Keratinocyte (primary cell): ENCODE measurements around the gene RBFOX1. TPM values are rescaled to one million over a fixed set of nuclear protein-coding genes. Genes with fewer than 3 reads are reported as not detected.

ENCODE experiments used
- DNase-seq: peaks from one replicate; pipeline ENCODE4 v3.0.0-alpha.2; 2011; ENCODE audit warnings: low read depth, missing footprints, low spot score
- FAIRE-seq: peaks from 2 replicates; lab custom pipeline; 2011; peaks lifted over from hg19 to GRCh38; lab: Jason Lieb, UNC
- H2AFZ ChIP-seq: 2 replicates; pipeline ENCODE4 v1.6.0; 2012; ENCODE audit warnings: low read length, control low read depth, inconsistent platforms; ENCODE audit not compliant: control insufficient read depth
- H3K27ac ChIP-seq: 2 replicates; pipeline ENCODE4 v1.5.1; 2011; ENCODE audit warnings: low read length; ENCODE audit not compliant: control insufficient read depth, insufficient read depth
- H3K27me3 ChIP-seq: 3 replicates; pipeline ENCODE4 v1.6.0; 2011; ENCODE audit warnings: low read length; ENCODE audit not compliant: control insufficient read depth, insufficient read depth; ENCODE audit errors: extremely low read depth
- H3K36me3 ChIP-seq, 2 experiments: 2 replicates in 1 of 2; 3 replicates in 1 of 2; pipeline ENCODE4 v1.5.1; 2011; ENCODE audit warnings: low read length in 2 of 2, mild to moderate bottlenecking in 1 of 2; ENCODE audit not compliant: control insufficient read depth in 2 of 2, insufficient read depth in 2 of 2; ENCODE audit errors: extremely low read depth in 1 of 2
- H3K4me1 ChIP-seq: 3 replicates; pipeline ENCODE4 v1.5.1; 2011; ENCODE audit warnings: low read length; ENCODE audit not compliant: control insufficient read depth, insufficient read depth; ENCODE audit errors: extremely low read depth
- H3K4me2 ChIP-seq: 3 replicates; pipeline ENCODE4 v1.6.0; 2011; ENCODE audit warnings: low read depth, low read length; ENCODE audit not compliant: control insufficient read depth, insufficient read depth; ENCODE audit errors: extremely low read depth
- H3K4me3 ChIP-seq, 3 experiments: fragments of 200-600 bp in 1 of 3; sonication (generic) in 1 of 3; 2 replicates in 2 of 3; 3 replicates in 1 of 3; pipeline ENCODE4 v1.5.1; 2011 to 2016; ENCODE audit warnings: low read length in 3 of 3, mild to moderate bottlenecking in 3 of 3, control low read depth in 2 of 3, inconsistent platforms in 1 of 3, low read depth in 1 of 3, mixed read lengths in 1 of 3, mixed run types in 1 of 3, moderate library complexity in 1 of 3; ENCODE audit not compliant: control insufficient read depth in 2 of 3, insufficient read depth in 2 of 3; ENCODE audit errors: extremely low read depth in 1 of 3
- H3K79me2 ChIP-seq: 2 replicates; pipeline ENCODE4 v1.6.0; 2012; ENCODE audit warnings: low read length; ENCODE audit not compliant: control insufficient read depth, insufficient read depth
- H3K9ac ChIP-seq: 3 replicates; pipeline ENCODE4 v1.6.0; 2011; ENCODE audit warnings: low read length; ENCODE audit not compliant: control insufficient read depth, insufficient read depth; ENCODE audit errors: extremely low read depth
- H3K9me1 ChIP-seq: 3 replicates; pipeline ENCODE4 v1.6.0; 2011; ENCODE audit warnings: low read length; ENCODE audit not compliant: control insufficient read depth, insufficient read depth; ENCODE audit errors: extremely low read depth
- H3K9me3 ChIP-seq: 2 replicates; pipeline ENCODE4 v1.5.1; 2012; ENCODE audit warnings: low read depth, low read length; ENCODE audit not compliant: control insufficient read depth
- H4K20me1 ChIP-seq: 3 replicates; pipeline ENCODE4 v1.6.0; 2011; ENCODE audit warnings: low read length; ENCODE audit not compliant: control insufficient read depth, insufficient read depth; ENCODE audit errors: extremely low read depth
- EZH2 ChIP-seq: IDR thresholded peaks from one replicate; pipeline ENCODE4 v1.6.1; 2012; ENCODE audit warnings: inconsistent platforms, mild to moderate bottlenecking, low read length, moderate library complexity
- dilution Hi-C: fragments of 300-500 bp; cut with MboI; formaldehyde crosslinking; loops from one replicate; pipeline ENCODE4 v1.7.0; 2020; ENCODE audit warnings: low sequenced_read_pairs; ENCODE audit not compliant: extremely low pct_ligation_motif_present
- polyA plus RNA-seq, 5 experiments: library from polyadenylated mRNA; depleted of rRNA in 3 of 5; stranded (reverse) in 3 of 5; stranded (forward) in 1 of 5; unstranded in 1 of 5; fragments of >200 nt; gene quantifications; 1 replicate in 1 of 5; 2 replicates in 3 of 5; 3 replicates in 1 of 5; pipeline versions ENCODE4 v1.2.1 to v1.2.3, GENCODE V29; 2011 to 2012; ENCODE audit warnings: missing spikeins in 2 of 5, low read depth in 1 of 5, low replicate concordance in 1 of 5
- TF ChIP-seq, protein P1 (sequence below), 3 experiments: IDR thresholded peaks in 1 of 3; conservative IDR thresholded peaks in 1 of 3; optimal IDR thresholded peaks in 1 of 3; 2 replicates in 2 of 3; 3 replicates in 1 of 3; pipeline versions ENCODE3 to v1.5.1; 2011; ENCODE audit warnings: low read length in 3 of 3, mild to moderate bottlenecking in 3 of 3, moderate library complexity in 2 of 3, control low read depth in 1 of 3, inconsistent platforms in 1 of 3; ENCODE audit not compliant: insufficient read depth in 2 of 3; ENCODE audit errors: extremely low read depth in 1 of 3

The RBFOX1 gene
- polyA plus RNA-seq, 1 donor (not counting 4 experiments of a cell fraction or from before 2014, with no cell fraction given), result not detected

GRCh38 chr16:7324321-7324720 is 8.3 kb upstream of the RBFOX1 start:
- no peaks in the 10 kb centered on the region for H3K36me3 ChIP-seq
- H3K4me3 ChIP-seq, result no peak overlapping the region
- H3K9ac ChIP-seq, result no peak overlapping the region
- H3K4me1 ChIP-seq, result no peaks in the 10 kb centered on the region
- no peaks in the 10 kb centered on the region for H3K79me2 ChIP-seq
- no peaks in the 10 kb centered on the region for H3K9me1 ChIP-seq
- FAIRE-seq, result no peak
- dilution Hi-C loops, result no loop called here
- TF ChIP-seq, protein P1, sequence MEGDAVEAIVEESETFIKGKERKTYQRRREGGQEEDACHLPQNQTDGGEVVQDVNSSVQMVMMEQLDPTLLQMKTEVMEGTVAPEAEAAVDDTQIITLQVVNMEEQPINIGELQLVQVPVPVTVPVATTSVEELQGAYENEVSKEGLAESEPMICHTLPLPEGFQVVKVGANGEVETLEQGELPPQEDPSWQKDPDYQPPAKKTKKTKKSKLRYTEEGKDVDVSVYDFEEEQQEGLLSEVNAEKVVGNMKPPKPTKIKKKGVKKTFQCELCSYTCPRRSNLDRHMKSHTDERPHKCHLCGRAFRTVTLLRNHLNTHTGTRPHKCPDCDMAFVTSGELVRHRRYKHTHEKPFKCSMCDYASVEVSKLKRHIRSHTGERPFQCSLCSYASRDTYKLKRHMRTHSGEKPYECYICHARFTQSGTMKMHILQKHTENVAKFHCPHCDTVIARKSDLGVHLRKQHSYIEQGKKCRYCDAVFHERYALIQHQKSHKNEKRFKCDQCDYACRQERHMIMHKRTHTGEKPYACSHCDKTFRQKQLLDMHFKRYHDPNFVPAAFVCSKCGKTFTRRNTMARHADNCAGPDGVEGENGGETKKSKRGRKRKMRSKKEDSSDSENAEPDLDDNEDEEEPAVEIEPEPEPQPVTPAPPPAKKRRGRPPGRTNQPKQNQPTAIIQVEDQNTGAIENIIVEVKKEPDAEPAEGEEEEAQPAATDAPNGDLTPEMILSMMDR (optimal IDR thresholded peaks at IDR 0.05 in 1 of 3, IDR thresholded peaks at IDR 0.05 in 1 of 3, conservative IDR thresholded peaks at IDR 0.05 in 1 of 3; ENCODE audit: extremely low read depth in 1 of 3, insufficient read depth in 2 of 3, low read length in 3 of 3), result no peak
- TF ChIP-seq EZH2, result no peak
- no peaks in the 10 kb centered on the region for H3K27me3 ChIP-seq
- peaks cover 6% of the 10 kb centered on the region for H3K9me3 ChIP-seq
- no peak for DNase-seq
- H2AFZ ChIP-seq, result no peak overlapping the region
- H4K20me1 ChIP-seq, result no peaks in the 10 kb centered on the region
- no peak overlapping the region for H3K4me2 ChIP-seq
- no peak overlapping the region for H3K27ac ChIP-seq

DNA sequence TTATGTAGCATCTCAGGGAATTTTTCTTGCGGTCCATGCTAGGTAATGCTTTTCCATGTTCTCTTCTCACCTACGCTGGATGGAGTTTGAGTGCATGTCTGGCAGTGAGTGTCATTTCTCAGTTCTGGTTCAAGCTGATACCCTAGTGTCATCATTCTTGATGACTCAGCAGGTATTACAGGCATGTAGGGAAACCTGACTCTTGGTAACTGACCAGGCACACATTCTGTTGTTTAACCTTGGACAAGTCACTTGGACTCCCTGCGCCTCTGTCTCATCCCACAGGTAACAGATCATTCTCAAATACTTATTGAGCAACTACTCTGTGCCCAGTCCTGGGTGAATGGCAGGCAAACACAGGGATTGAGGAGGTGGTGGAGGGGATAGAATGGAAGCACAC is 6.8 kb upstream of the RBFOX1 start:
- H4K20me1 ChIP-seq, result no peaks in the 10 kb centered on the region
- no peaks in the 10 kb centered on the region for H3K27me3 ChIP-seq
- H2AFZ ChIP-seq, result no peak overlapping the region
- no peak overlapping the region for H3K27ac ChIP-seq
- TF ChIP-seq, protein P1 (optimal IDR thresholded peaks at IDR 0.05 in 1 of 3, IDR thresholded peaks at IDR 0.05 in 1 of 3, conservative IDR thresholded peaks at IDR 0.05 in 1 of 3; ENCODE audit: extremely low read depth in 1 of 3, insufficient read depth in 2 of 3, low read length in 3 of 3), result no peak
- TF ChIP-seq EZH2, result no peak
- no peaks in the 10 kb centered on the region for H3K4me1 ChIP-seq
- no peaks in the 10 kb centered on the region for H3K36me3 ChIP-seq
- DNase-seq (no peak), FAIRE-seq (no peak)
- H3K9ac ChIP-seq, result no peak overlapping the region
- H3K9me1 ChIP-seq, result no peaks in the 10 kb centered on the region
- H3K79me2 ChIP-seq, result no peaks in the 10 kb centered on the region
- no peak overlapping the region for H3K4me2 ChIP-seq
- dilution Hi-C loops, result no loop called here
- peaks cover 6% of the 10 kb centered on the region for H3K9me3 ChIP-seq
- H3K4me3 ChIP-seq, result no peak overlapping the region
